DLD1 (cell line): ENCODE measurements around the gene OR56B4.
"Not testable (repeated sequence)": the region's sequence is repeated elsewhere in the genome, so short reads cannot be mapped to it uniquely, and the experiment has no call there.

Experiments
- in situ Hi-C: cut with HindIII; loops from 2 replicates; pipeline ENCODE4 v1.10.0; 2017; ENCODE audit warnings: low sequenced_read_pairs

The OR56B4 gene

DNA sequence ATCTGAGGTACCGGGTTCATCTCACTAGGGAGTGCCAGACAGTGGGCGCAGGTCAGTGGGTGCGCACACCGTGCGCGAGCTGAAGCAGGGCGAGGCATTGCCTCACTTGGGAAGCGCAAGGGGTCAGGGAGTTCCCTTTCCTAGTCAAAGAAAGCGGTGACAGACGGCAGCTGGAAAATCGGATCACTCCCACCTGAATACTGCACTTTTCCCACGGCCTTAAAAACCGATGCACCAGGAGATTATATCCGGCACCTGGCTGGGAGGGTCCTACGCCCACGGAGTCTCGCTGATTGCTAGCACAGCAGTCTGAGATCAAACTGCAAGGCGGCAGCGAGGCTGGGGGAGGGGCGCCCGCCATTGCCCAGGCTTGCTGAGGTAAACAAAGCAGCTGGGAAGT is 36.3 kb downstream of the OR56B4 start:
- in situ Hi-C loops: not testable (repeated sequence)

DNA sequence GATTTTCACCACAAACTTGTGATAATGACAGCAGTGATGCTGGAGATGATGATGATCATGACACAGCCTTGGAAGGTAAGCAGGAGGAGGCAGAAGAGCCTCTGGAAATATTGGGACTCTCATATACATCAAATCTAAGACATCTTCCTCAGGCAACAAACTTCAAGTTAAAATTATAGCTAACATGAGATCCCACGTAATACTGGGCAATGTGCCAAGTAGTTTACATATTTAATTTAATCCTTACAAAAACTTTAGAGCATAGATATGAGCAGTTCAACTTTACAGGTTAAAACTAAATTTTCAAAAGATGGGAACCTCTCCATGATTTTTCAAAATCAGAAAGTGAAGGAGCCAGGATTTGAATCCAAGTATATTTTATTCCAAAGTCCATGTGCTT is 43.6 kb downstream of the OR56B4 start:
- in situ Hi-C loops: no loop called here

DNA sequence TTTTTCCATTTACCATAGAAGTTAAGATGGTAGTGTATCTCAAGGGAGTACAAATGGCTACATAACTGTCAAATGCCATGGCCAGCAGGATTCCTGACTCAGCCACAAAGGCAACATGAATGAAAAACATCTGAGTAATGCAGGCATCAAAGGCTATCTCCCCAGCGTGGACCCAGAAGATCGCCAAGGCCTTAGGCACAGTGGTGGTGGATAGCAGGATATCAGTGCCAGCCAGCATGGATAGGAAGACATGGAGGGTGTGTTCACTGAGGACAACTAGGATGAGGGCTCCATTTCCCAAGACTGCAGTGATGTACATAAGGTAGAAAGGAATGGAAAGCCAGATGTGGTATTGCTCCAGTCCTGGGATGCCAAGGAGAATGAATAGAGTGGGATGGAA is 44.6 kb downstream of the OR56B4 start:
- in situ Hi-C loops: no loop called here

DNA sequence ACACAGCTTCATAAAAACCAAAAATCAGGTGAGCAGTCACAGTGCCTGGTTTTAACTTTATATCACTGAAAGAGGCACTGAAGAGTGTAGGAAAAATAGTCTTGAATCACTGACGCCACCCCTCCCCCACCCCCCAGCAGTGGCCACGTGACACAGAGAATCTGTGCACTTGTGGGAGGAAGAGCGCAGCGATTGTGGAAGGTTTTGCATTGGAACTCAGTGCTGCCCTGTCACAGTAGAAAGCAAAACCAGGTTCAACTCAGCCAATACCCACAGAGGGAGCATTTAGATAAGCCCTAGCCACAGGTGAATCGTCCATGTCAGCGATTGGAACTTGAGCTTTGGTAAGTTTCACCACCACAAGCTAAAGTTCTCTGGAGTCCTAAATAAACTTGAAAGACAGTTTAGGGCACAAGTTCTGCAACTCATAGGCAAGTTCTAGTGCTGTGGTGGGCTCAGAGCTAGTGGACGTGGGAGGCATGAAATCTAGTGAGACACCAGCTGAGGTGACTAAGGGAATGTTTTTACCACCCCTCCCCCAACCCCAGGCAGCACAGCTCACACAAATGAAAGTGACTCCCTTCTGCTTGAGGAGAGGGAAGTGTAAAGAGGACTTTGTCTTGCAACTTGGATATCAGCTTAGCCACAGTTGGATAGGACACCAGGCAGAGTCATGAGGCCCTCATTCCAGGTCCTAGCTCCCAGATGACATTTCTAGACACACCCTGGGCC is 49.3 kb downstream of the OR56B4 start:
- in situ Hi-C loops: no loop called here
